Measurements from ENCODE around the gene ELFN1.

GRCh38 chr7:1640376-1641172, 29.5 kb upstream of the ELFN1 start:
- TF ChIP-seq POLR2A (IDR thresholded peaks at IDR 0.05; ENCODE audit: low read length) (no peak), GATA1 (IDR thresholded peaks at IDR 0.05; ENCODE audit: low read depth, low read length) (no peak)
